ENCODE data around the gene MSS51.

MSS51 gene

GRCh38 chr10:73444457-73444856 lies 11.1 kb upstream of the MSS51 start:
- no peak for DNase-seq (ENCODE audit: extremely low read depth, low read depth)
- no peak for TF ChIP-seq CTCF (IDR thresholded peaks at IDR 0.05; ENCODE audit: low read depth, low read length, missing control alignments)
- no peak overlapping the region for H3K4me3 ChIP-seq (replicated peaks; ENCODE audit: low read depth, low read length)

- TF ChIP-seq CTCF (IDR thresholded peaks at IDR 0.05; ENCODE audit: low read depth, low read length, missing control alignments), result no peak
- H3K4me3 ChIP-seq (replicated peaks; ENCODE audit: low read depth, low read length), result no peak overlapping the region
- peak; percentile 9 for DNase-seq (ENCODE audit: extremely low read depth, low read depth)
Observed at GRCh38 chr10:73439605-73440312, 6.4 kb upstream of the MSS51 start.

- no peak overlapping the region for H3K4me3 ChIP-seq (replicated peaks; ENCODE audit: low read depth, low read length)
- DNase-seq (ENCODE audit: extremely low read depth, low read depth), result no peak
- no peak for TF ChIP-seq CTCF (IDR thresholded peaks at IDR 0.05; ENCODE audit: low read depth, low read length, missing control alignments)
Observed at GRCh38 chr10:73439055-73439454, 5.7 kb upstream of the MSS51 start.

- TF ChIP-seq CTCF (IDR thresholded peaks at IDR 0.05; ENCODE audit: low read depth, low read length, missing control alignments), result no peak
- no peak overlapping the region for H3K4me3 ChIP-seq (replicated peaks; ENCODE audit: low read depth, low read length)
- DNase-seq (ENCODE audit: extremely low read depth, low read depth), result no peak
Observed at GRCh38 chr10:73432646-73433537, 469 bp downstream of the MSS51 start.

GRCh38 chr10:73426318-73426717 lies 7.0 kb downstream of the MSS51 start:
- no peak for TF ChIP-seq CTCF (IDR thresholded peaks at IDR 0.05; ENCODE audit: low read depth, low read length, missing control alignments)
- no peak for DNase-seq (ENCODE audit: extremely low read depth, low read depth)
- H3K4me3 ChIP-seq (replicated peaks; ENCODE audit: low read depth, low read length), result no peak overlapping the region

- H3K4me3 ChIP-seq (replicated peaks; ENCODE audit: low read depth, low read length), result no peak overlapping the region
- no peak for TF ChIP-seq CTCF (IDR thresholded peaks at IDR 0.05; ENCODE audit: low read depth, low read length, missing control alignments)
- no peak for DNase-seq (ENCODE audit: extremely low read depth, low read depth)
Observed at GRCh38 chr10:73424478-73424877, 8.9 kb downstream of the MSS51 start.

All from HFF-Myc (cell line).